Left colon (tissue), 2 donors: ENCODE results near the gene IQGAP3. TPM values are rescaled to one million over a fixed set of nuclear protein-coding genes. Genes with fewer than 3 reads are reported as not detected.

Experiments used
- ATAC-seq: fragments of 200-7000 bp; cut with Tn5 transposase; one replicate; pipeline ENCODE4 v1.9.1; 2020; ENCODE audit warnings: mild to moderate bottlenecking, moderate library complexity
- DNase-seq, 2 donors: peaks; one replicate each; pipeline ENCODE4 v3.0.0-alpha.2; 2020
- intact Hi-C, 2 donors: fragments of 100-400 bp; cut with DNase I in 1 of 2; cut with micrococcal nuclease in 1 of 2; formaldehyde crosslinking; loops; one replicate each; pipeline versions ENCODE4 v1.11.2 to v1.14.0; 2022; cut with DNase I, micrococcal nuclease
- total RNA-seq, 2 donors: library from RNA; stranded (reverse); fragmentation: NEBNext Ultra II Directional; extraction: Animal tissue kit (Norgen Biotek cat#: 25700); gene quantifications; one replicate each; pipeline ENCODE4 v1.2.1, GENCODE V29; 2021
- donor health status: DM: no; HTN: no; CAD: no.
- donor health status: DM: yes; HTN: yes; CAD: no.

Gene IQGAP3
- total RNA-seq, 2 donors from 2014 or later = 2.8 to 10.5 TPM

GRCh38 chr1:156479093-156480015 is 93.0 kb downstream of the IQGAP3 start:
- no peak for ATAC-seq
- no peak for DNase-seq
- intact Hi-C loops = no loop called here

GRCh38 chr1:156478250-156478627 is 94.1 kb downstream of the IQGAP3 start:
- intact Hi-C loops = no loop called here
- ATAC-seq (no peak), DNase-seq (no peak)

- ATAC-seq (no peak), DNase-seq (no peak)
- intact Hi-C loops = no loop called here
These were observed 94.7 kb downstream of the IQGAP3 start for GRCh38 chr1:156477526-156478249.

GRCh38 chr1:156476501-156477298 is 95.7 kb downstream of the IQGAP3 start:
- intact Hi-C loops = no loop called here
- ATAC-seq = no peak
- no peak for DNase-seq

GRCh38 chr1:156475568-156476500 is 96.5 kb downstream of the IQGAP3 start:
- ATAC-seq = no peak
- intact Hi-C loops = no loop called here
- DNase-seq = peak in 1 of 2 donors; percentile 87

Other genes starting within 250 kb of the IQGAP3 start
- gene CCT3, start 234.3 kb downstream of the IQGAP3 start, total RNA-seq = 100 to 1,000 TPM; 116 to 119 TPM
- not detected for gene TSACC, start 234.0 kb downstream of the IQGAP3 start, total RNA-seq
- not detected for gene RHBG, start 203.4 kb downstream of the IQGAP3 start, total RNA-seq
- 10 to 100 TPM; 45.9 to 66.4 TPM for gene MEF2D, start 71.8 kb downstream of the IQGAP3 start, total RNA-seq
- gene TTC24, start 7.2 kb upstream of the IQGAP3 start, total RNA-seq = under 1 TPM in 1 of 2 donors, not detected in 1; 0.28 TPM
- gene NAXE, start 19.2 kb upstream of the IQGAP3 start, total RNA-seq = 10 to 100 TPM; 78.0 to 87.7 TPM
- gene GPATCH4, start 28.9 kb upstream of the IQGAP3 start, total RNA-seq = 10 to 100 TPM; 13.8 to 20.1 TPM
- gene HAPLN2, start 46.9 kb upstream of the IQGAP3 start, total RNA-seq = not detected
- not detected for gene BCAN, start 69.6 kb upstream of the IQGAP3 start, total RNA-seq
- 1 to 10 TPM; 3.6 to 6.8 TPM for gene NES, start 104.8 kb upstream of the IQGAP3 start, total RNA-seq
- under 1 TPM; 0.73 to 0.98 TPM for gene CRABP2, start 133.0 kb upstream of the IQGAP3 start, total RNA-seq
- 10 to 100 TPM; 40.6 to 47.9 TPM for gene METTL25B, start 155.9 kb upstream of the IQGAP3 start, total RNA-seq
- gene ISG20L2, start 156.2 kb upstream of the IQGAP3 start, total RNA-seq = 10 to 100 TPM; 24.2 to 28.3 TPM
- gene MRPL24, start 168.5 kb upstream of the IQGAP3 start, total RNA-seq = 10 to 100 TPM; 37.7 to 60.2 TPM
- gene HDGF, start 179.1 kb upstream of the IQGAP3 start, total RNA-seq = 100 to 1,000 TPM; 198 to 243 TPM
- 10 to 100 TPM; 51.2 to 59.6 TPM for gene PRCC, start 195.0 kb upstream of the IQGAP3 start, total RNA-seq
- gene SH2D2A, start 244.3 kb upstream of the IQGAP3 start, total RNA-seq = 1 to 10 TPM; 1.4 to 2.4 TPM